Left kidney (tissue), 8 donors: ENCODE data around the gene SEBOX. TPM values are rescaled to one million over a fixed set of nuclear protein-coding genes. Genes with fewer than 3 reads are reported as not detected.

Experiments
- DNase-seq: peaks from one replicate; pipeline ENCODE4 v3.0.0-alpha.2; 2013
- long read RNA-seq, 8 donors: transcript quantifications; one replicate each; lab custom pipeline, GENCODE V29; 2026
- polyA plus RNA-seq: library from polyadenylated mRNA; unstranded; fragments of 120-200 nt; gene quantifications from one replicate; pipeline ENCODE4 v1.2.1, GENCODE V29; 2013; ENCODE audit not compliant: insufficient read length

The SEBOX gene
- polyA plus RNA-seq, result not detected
- long read RNA-seq, donor 1, result 0 reads
- long read RNA-seq, donor 2, result 0 reads
- long read RNA-seq, donor 3, result 0 reads
- long read RNA-seq, donor 4, result 0 reads
- long read RNA-seq, donor 5, result 0 reads
- long read RNA-seq, donor 6, result 0 reads
- long read RNA-seq, donor 7, result 0 reads
- long read RNA-seq, donor 8, result 0 reads

GRCh38 chr17:28364665-28365363, at the start of gene SEBOX:
Gene SEBOX, minus strand, starts transcription at chr17:28365199. Its CDS starts 48 bp downstream, at chr17:28365151.
- no peak for DNase-seq

GRCh38 chr17:28413804-28414203, 48.8 kb upstream of the SEBOX start:
- no peak for DNase-seq

- DNase-seq, result no peak
Observed at GRCh38 chr17:28412099-28412498, 47.1 kb upstream of the SEBOX start.

GRCh38 chr17:28407974-28408306, 42.9 kb upstream of the SEBOX start:
- no peak for DNase-seq

GRCh38 chr17:28407130-28407973, 42.4 kb upstream of the SEBOX start:
- DNase-seq, result no peak

- no peak for DNase-seq
Observed at GRCh38 chr17:28406473-28406814, 41.4 kb upstream of the SEBOX start.

GRCh38 chr17:28405632-28406472, 40.9 kb upstream of the SEBOX start, which contains the start of gene SLC46A1:
Gene SLC46A1, minus strand, starts transcription at chr17:28406212. Its CDS starts 98 bp downstream, at chr17:28406114.
- peak; percentile 43 for DNase-seq

GRCh38 chr17:28404812-28405570, 40.0 kb upstream of the SEBOX start:
- DNase-seq, result peak; percentile 3

GRCh38 chr17:28404461-28404811, 39.4 kb upstream of the SEBOX start:
- no peak for DNase-seq

GRCh38 chr17:28404007-28404406, 39.0 kb upstream of the SEBOX start:
- DNase-seq, result no peak

- DNase-seq, result no peak
Observed at GRCh38 chr17:28402844-28403243, 37.8 kb upstream of the SEBOX start.

GRCh38 chr17:28402224-28402630, 37.2 kb upstream of the SEBOX start:
- no peak for DNase-seq

GRCh38 chr17:28399808-28400207, 34.8 kb upstream of the SEBOX start:
- no peak for DNase-seq

GRCh38 chr17:28398280-28398981, 33.4 kb upstream of the SEBOX start:
- DNase-seq, result no peak

- no peak for DNase-seq
Observed at GRCh38 chr17:28397687-28398279, 32.8 kb upstream of the SEBOX start.

GRCh38 chr17:28397275-28397674, 32.3 kb upstream of the SEBOX start:
- no peak for DNase-seq

GRCh38 chr17:28396635-28397239, 31.7 kb upstream of the SEBOX start:
- no peak for DNase-seq

- DNase-seq, result no peak
Observed at GRCh38 chr17:28395968-28396367, 31.0 kb upstream of the SEBOX start.

GRCh38 chr17:28395426-28395825, 30.4 kb upstream of the SEBOX start:
- no peak for DNase-seq
